ENCODE measurements around the gene ANO1.

ANO1 gene

GRCh38 chr11:70031631-70032469, 46.3 kb upstream of the ANO1 start:
- H3K36me3 ChIP-seq (ENCODE audit: insufficient read depth), result no peaks in the 10 kb centered on the region
- H2AFZ ChIP-seq (ENCODE audit: low read depth), result no peak overlapping the region
- H3K9ac ChIP-seq, result no peak overlapping the region
- H3K27me3 ChIP-seq (ENCODE audit: insufficient read depth, low read depth), result no peaks in the 10 kb centered on the region; the same call in 1 of the 2 replicates
- H3K4me3 ChIP-seq (IDR thresholded peaks at IDR 0.05; ENCODE audit: insufficient read depth, low read depth, low read length), result no peak overlapping the region
- no peak overlapping the region for H3K27ac ChIP-seq
- no peak for TF ChIP-seq CTCF (conservative IDR thresholded peaks at IDR 0.05; ENCODE audit: low read depth, low read length)
- H3K4me1 ChIP-seq (ENCODE audit: low read depth, poor library complexity, severe bottlenecking), result no peaks in the 10 kb centered on the region
- H3K4me2 ChIP-seq, result no peak overlapping the region
- H3K79me2 ChIP-seq (ENCODE audit: insufficient read depth, low read depth), result no peaks in the 10 kb centered on the region
- no peaks in the 10 kb centered on the region for H4K20me1 ChIP-seq (ENCODE audit: insufficient read depth)

DNA sequence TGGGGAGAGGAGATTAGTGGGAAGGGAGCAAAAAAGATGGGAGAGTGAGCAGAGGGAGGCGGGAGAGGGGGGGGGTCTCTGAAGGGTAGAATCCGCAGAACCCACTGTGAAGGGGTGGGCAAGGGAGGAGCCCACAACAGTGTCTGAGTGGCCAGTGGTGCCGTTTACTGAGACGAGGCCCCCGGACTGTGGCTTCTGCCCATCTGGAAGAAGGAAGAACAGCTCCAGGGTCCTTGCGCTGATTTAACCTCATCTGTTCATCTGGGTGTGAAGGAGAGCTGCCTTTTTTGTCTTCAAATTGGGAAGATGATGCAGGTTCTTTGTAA, 45.7 kb upstream of the ANO1 start:
- Histone ChIP-seq H3K27ac (no peak overlapping the region), H2AFZ (ENCODE audit: low read depth) (no peak overlapping the region), H3K4me3 (IDR thresholded peaks at IDR 0.05; ENCODE audit: insufficient read depth, low read depth, low read length) (no peak overlapping the region), H4K20me1 (ENCODE audit: insufficient read depth) (no peaks in the 10 kb centered on the region), H3K9ac (no peak overlapping the region), H3K4me2 (no peak overlapping the region), H3K4me1 (ENCODE audit: low read depth, poor library complexity, severe bottlenecking) (no peaks in the 10 kb centered on the region), H3K79me2 (ENCODE audit: insufficient read depth, low read depth) (no peaks in the 10 kb centered on the region), H3K36me3 (ENCODE audit: insufficient read depth) (no peaks in the 10 kb centered on the region), H3K27me3 (ENCODE audit: insufficient read depth, low read depth) (no peaks in the 10 kb centered on the region; the same call in 1 of the 2 replicates)
- no peak for TF ChIP-seq CTCF (conservative IDR thresholded peaks at IDR 0.05; ENCODE audit: low read depth, low read length)

DNA sequence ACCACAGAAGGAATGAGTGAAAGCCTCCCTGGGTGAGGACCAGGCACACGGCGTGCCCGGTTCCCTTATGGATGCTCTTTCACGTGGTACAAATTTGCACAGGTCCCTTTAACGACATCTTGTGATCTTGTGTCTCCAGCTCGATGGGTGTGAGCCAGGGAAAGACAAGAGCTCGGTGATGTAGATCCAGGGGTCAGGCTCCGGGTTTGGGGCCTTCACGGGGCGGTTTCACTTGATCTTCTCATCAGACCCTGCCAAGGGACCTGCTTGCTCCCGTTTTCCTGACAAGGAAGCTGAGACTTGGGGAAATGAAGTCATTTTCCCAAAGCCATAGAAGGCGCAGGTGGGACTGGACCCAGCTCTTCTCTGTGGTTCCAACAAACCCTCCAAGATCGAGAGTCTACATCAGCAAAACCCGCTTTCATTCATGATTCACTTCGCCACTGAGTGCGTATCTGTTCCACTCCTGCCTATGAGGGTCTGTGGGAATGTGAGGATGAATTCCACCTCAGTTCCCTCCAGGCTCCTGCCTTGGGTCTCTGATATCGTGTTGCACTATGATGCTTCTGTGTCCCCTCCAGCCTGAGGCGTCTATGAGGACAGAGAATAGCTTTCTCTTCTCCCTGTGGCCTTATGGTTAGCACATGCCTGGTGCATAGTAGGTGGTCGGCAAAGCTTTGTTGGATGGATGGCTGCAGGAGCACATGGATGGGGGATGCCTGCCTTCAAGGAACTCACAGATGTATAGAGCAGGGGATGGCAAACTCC, 45.0 kb upstream of the ANO1 start:
- H3K79me2 ChIP-seq (ENCODE audit: insufficient read depth, low read depth), result no peaks in the 10 kb centered on the region
- no peak overlapping the region for H3K27ac ChIP-seq
- no peaks in the 10 kb centered on the region for H4K20me1 ChIP-seq (ENCODE audit: insufficient read depth)
- no peak overlapping the region for H3K4me3 ChIP-seq (IDR thresholded peaks at IDR 0.05; ENCODE audit: insufficient read depth, low read depth, low read length)
- H3K4me1 ChIP-seq (ENCODE audit: low read depth, poor library complexity, severe bottlenecking), result no peaks in the 10 kb centered on the region
- no peak overlapping the region for H3K4me2 ChIP-seq
- no peak overlapping the region for H3K9ac ChIP-seq
- H3K27me3 ChIP-seq (ENCODE audit: insufficient read depth, low read depth), result no peaks in the 10 kb centered on the region; the same call in 1 of the 2 replicates
- H2AFZ ChIP-seq (ENCODE audit: low read depth), result no peak overlapping the region
- TF ChIP-seq CTCF (conservative IDR thresholded peaks at IDR 0.05; ENCODE audit: low read depth, low read length), result no peak
- no peaks in the 10 kb centered on the region for H3K36me3 ChIP-seq (ENCODE audit: insufficient read depth)

DNA sequence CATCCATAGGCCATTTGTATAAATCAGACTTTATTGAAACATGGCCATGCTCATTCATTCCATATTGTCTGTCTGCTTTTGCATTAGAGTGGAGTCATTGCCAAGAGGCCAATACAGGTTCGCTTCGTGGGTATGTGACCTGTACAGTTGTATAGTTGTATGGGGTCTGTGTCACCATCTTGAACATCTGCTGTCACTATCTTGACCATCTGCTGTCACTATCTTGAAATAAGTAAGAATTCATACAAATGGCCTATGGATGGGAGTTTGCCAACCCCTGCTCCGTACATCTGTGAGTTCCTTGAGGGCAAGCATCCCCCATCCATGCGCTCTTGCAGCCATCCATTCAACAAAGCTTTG, 44.4 kb upstream of the ANO1 start:
- Histone ChIP-seq H3K36me3 (ENCODE audit: insufficient read depth) (no peaks in the 10 kb centered on the region), H3K27me3 (ENCODE audit: insufficient read depth, low read depth) (no peaks in the 10 kb centered on the region; the same call in 1 of the 2 replicates), H3K9ac (no peak overlapping the region), H3K4me2 (no peak overlapping the region), H2AFZ (ENCODE audit: low read depth) (no peak overlapping the region), H3K79me2 (ENCODE audit: insufficient read depth, low read depth) (no peaks in the 10 kb centered on the region), H3K27ac (no peak overlapping the region), H4K20me1 (ENCODE audit: insufficient read depth) (no peaks in the 10 kb centered on the region), H3K4me1 (ENCODE audit: low read depth, poor library complexity, severe bottlenecking) (no peaks in the 10 kb centered on the region), H3K4me3 (IDR thresholded peaks at IDR 0.05; ENCODE audit: insufficient read depth, low read depth, low read length) (no peak overlapping the region)
- no peak for TF ChIP-seq CTCF (conservative IDR thresholded peaks at IDR 0.05; ENCODE audit: low read depth, low read length)

Data from KMS-11 (cell line).